ENCODE results near the gene ZNF407.

GRCh38 chr18:74562131-74562730 is 35.4 kb upstream of the ZNF407 start:
- TF ChIP-seq CTCF (IDR thresholded peaks at IDR 0.05; ENCODE audit: insufficient read depth, low read length, poor library complexity, severe bottlenecking) (no peak), EZH2phosphoT487 (conservative IDR thresholded peaks at IDR 0.05; ENCODE audit: low read length) (no peak)
